Hepatocyte (in vitro differentiated cells): ENCODE results near the gene FAM167B. TPM values are rescaled to one million over a fixed set of nuclear protein-coding genes. Genes with fewer than 3 reads are reported as not detected.

ENCODE experiments used
- DNase-seq: peaks from one replicate; pipeline ENCODE4 v3.0.0-alpha.2; 2016; ENCODE audit warnings: low spot score
- H2AFZ ChIP-seq: fragments of 200-600 bp; sonication (generic); 2 replicates; pipeline ENCODE4 v1.6.0; 2016; ENCODE audit warnings: antibody characterized with exemption, mild to moderate bottlenecking
- H3K27ac ChIP-seq: fragments of 200-600 bp; sonication (generic); 2 replicates; pipeline ENCODE4 v1.5.1; 2016; ENCODE audit warnings: mild to moderate bottlenecking
- H3K27me3 ChIP-seq: fragments of 200-600 bp; sonication (generic); 2 replicates; pipeline ENCODE4 v1.6.1; 2016
- H3K36me3 ChIP-seq: fragments of 200-600 bp; sonication (generic); replicated peaks from 2 replicates; pipeline ENCODE4 v1.5.1; 2016; ENCODE audit warnings: low read depth; ENCODE audit not compliant: insufficient read depth
- H3K4me1 ChIP-seq: fragments of 200-600 bp; sonication (generic); 2 replicates; pipeline ENCODE4 v1.5.1; 2016; ENCODE audit warnings: mild to moderate bottlenecking, moderate library complexity; ENCODE audit not compliant: insufficient read depth
- H3K4me2 ChIP-seq: fragments of 200-600 bp; sonication (generic); 2 replicates; pipeline ENCODE4 v1.6.0; 2016
- H3K4me3 ChIP-seq: fragments of 200-600 bp; sonication (generic); 2 replicates; pipeline ENCODE4 v1.5.1; 2016; ENCODE audit warnings: mild to moderate bottlenecking
- H3K79me2 ChIP-seq: fragments of 200-600 bp; sonication (generic); 2 replicates; pipeline ENCODE4 v1.6.0; 2017; ENCODE audit warnings: mild to moderate bottlenecking
- H3K9me2 ChIP-seq: fragments of 200-600 bp; sonication (generic); replicated peaks from 2 replicates; pipeline ENCODE4 v1.6.0; 2017; ENCODE audit warnings: mild to moderate bottlenecking; ENCODE audit not compliant: insufficient read depth
- H3K9me3 ChIP-seq: fragments of 200-600 bp; sonication (generic); 2 replicates; pipeline ENCODE4 v1.5.1; 2016; ENCODE audit warnings: low read depth, mild to moderate bottlenecking
- H4K20me1 ChIP-seq: fragments of 200-600 bp; sonication (generic); 2 replicates; pipeline ENCODE4 v1.6.0; 2016; ENCODE audit warnings: mild to moderate bottlenecking; ENCODE audit not compliant: insufficient read depth, poor library complexity, severe bottlenecking
- EZH2 ChIP-seq: fragments of 200-600 bp; sonication (generic); IDR thresholded peaks from 2 replicates; pipeline ENCODE4 v1.6.1; 2016; ENCODE audit warnings: antibody characterized with exemption, mild to moderate bottlenecking, borderline replicate concordance
- EZH2phosphoT487 ChIP-seq: fragments of 200-600 bp; sonication (generic); IDR thresholded peaks from one replicate; pipeline ENCODE4 v1.6.1; 2018; ENCODE audit warnings: antibody characterized with exemption, mild to moderate bottlenecking, low read depth, moderate library complexity; ENCODE audit not compliant: unreplicated experiment, severe bottlenecking
- WGBS: methylation state at CpG from one replicate; pipeline ENCODE4 v1.1.6; 2016; ENCODE audit warnings: low lambda C conversion rate; ENCODE audit errors: missing lambda C conversion rate; 5-methylcytosine and 5-hydroxymethylcytosine counted together
- polyA plus RNA-seq: library from polyadenylated mRNA; unstranded; fragments of >200 nt; fragmentation: Nextera tagmentation; extraction: Ambion mirVana; gene quantifications from 2 replicates; pipeline ENCODE4 v1.2.1, GENCODE V29; 2016
- total RNA-seq: library from RNA; depleted of rRNA; stranded (reverse); fragments of >200 nt; gene quantifications from 2 replicates; pipeline ENCODE4 v1.2.3, GENCODE V29; 2014
- TF ChIP-seq, protein P1 (sequence below): fragments of 200-600 bp; sonication (generic); IDR thresholded peaks from 2 replicates; pipeline ENCODE4 v1.5.1; 2016; ENCODE audit warnings: antibody characterized with exemption, mild to moderate bottlenecking; ENCODE audit not compliant: poor library complexity

FAM167B gene
- total and polyA plus RNA-seq, 2 experiments from 2014 or later = 0.53 to 0.75 TPM

DNA sequence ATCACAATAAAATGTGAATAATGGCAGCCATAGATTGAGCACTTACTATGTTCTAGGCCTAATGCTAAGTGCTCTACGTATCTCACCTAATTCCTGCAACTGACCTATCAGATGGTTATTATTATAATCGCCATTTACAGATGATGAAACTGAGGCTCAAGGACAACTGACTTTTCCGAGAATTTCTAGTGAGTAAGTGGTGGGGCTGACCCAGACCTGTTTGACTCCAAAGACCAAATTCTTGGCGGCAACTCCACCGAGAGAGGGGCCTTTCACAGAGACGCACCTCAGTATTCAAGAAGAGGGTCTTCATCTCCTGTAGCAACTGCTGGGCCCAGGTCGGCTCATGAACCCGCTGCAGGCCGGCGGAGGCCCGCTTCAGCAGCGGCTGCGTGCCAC is 25.4 kb upstream of the FAM167B start:
- no peaks in the 10 kb centered on the region for H3K36me3 ChIP-seq

GRCh38 chr1:32221980-32222755 is 24.9 kb upstream of the FAM167B start, which contains the start of the genes EIF3I and TMEM234:
Gene EIF3I, plus strand, starts transcription at chr1:32222407. Its CDS starts 35 bp downstream, at chr1:32222442.
Gene TMEM234, minus strand, starts transcription at chr1:32222353. Its CDS starts 31 bp downstream, at chr1:32222322.
- 2% methylated on average over 45 of the region's 46 CpGs for WGBS
- Histone ChIP-seq H2AFZ (peak within 1 kb of the TSS; percentile 88), H3K79me2 (peaks cover 44% of the 10 kb centered on the region), H3K4me2 (peak within 1 kb of the TSS; percentile 94), H3K36me3 (no peaks in the 10 kb centered on the region), H3K27ac (peak within 1 kb of the TSS; percentile 97), H3K4me1 (peaks cover 24% of the 10 kb centered on the region), H3K27me3 (no peaks in the 10 kb centered on the region), H4K20me1 (no peaks in the 10 kb centered on the region), H3K9me2 (no peaks in the 10 kb centered on the region), H3K9me3 (no peaks in the 10 kb centered on the region), H3K4me3 (peak within 1 kb of the TSS; percentile 65)
- TF ChIP-seq EZH2 (no peak), EZH2phosphoT487 (no peak)
- TF ChIP-seq, protein P1, sequence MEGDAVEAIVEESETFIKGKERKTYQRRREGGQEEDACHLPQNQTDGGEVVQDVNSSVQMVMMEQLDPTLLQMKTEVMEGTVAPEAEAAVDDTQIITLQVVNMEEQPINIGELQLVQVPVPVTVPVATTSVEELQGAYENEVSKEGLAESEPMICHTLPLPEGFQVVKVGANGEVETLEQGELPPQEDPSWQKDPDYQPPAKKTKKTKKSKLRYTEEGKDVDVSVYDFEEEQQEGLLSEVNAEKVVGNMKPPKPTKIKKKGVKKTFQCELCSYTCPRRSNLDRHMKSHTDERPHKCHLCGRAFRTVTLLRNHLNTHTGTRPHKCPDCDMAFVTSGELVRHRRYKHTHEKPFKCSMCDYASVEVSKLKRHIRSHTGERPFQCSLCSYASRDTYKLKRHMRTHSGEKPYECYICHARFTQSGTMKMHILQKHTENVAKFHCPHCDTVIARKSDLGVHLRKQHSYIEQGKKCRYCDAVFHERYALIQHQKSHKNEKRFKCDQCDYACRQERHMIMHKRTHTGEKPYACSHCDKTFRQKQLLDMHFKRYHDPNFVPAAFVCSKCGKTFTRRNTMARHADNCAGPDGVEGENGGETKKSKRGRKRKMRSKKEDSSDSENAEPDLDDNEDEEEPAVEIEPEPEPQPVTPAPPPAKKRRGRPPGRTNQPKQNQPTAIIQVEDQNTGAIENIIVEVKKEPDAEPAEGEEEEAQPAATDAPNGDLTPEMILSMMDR = no peak
- DNase-seq = peak; percentile 96

More for the DNA sequence above, 25.4 kb upstream of the FAM167B start:
- Histone ChIP-seq H3K4me2 (peak overlapping the region; percentile 94), H2AFZ (peak overlapping the region; percentile 79), H3K4me3 (peak overlapping the region; percentile 65), H3K27me3 (no peaks in the 10 kb centered on the region), H3K4me1 (peaks cover 24% of the 10 kb centered on the region), H3K9me2 (no peaks in the 10 kb centered on the region), H3K27ac (peak overlapping the region; percentile 97), H4K20me1 (no peaks in the 10 kb centered on the region), H3K79me2 (peaks cover 44% of the 10 kb centered on the region), H3K9me3 (no peaks in the 10 kb centered on the region)
- TF ChIP-seq EZH2 (no peak), EZH2phosphoT487 (no peak)
- TF ChIP-seq, protein P1 = no peak
- DNase-seq = no peak
- 9% methylated on average over 13 of the region's 13 CpGs for WGBS

GRCh38 chr1:32223683-32224082 is 23.3 kb upstream of the FAM167B start:
- no peak for DNase-seq
- Histone ChIP-seq H3K4me2 (peak overlapping the region; percentile 94), H3K4me3 (no peak overlapping the region), H3K79me2 (peaks cover 44% of the 10 kb centered on the region), H3K27ac (peak overlapping the region; percentile 97), H3K36me3 (no peaks in the 10 kb centered on the region), H2AFZ (no peak overlapping the region), H3K9me3 (no peaks in the 10 kb centered on the region), H3K4me1 (peaks cover 24% of the 10 kb centered on the region), H3K9me2 (no peaks in the 10 kb centered on the region), H4K20me1 (no peaks in the 10 kb centered on the region), H3K27me3 (no peaks in the 10 kb centered on the region)
- WGBS = 91% methylated on average over 3 of the region's 3 CpGs
- no peak for TF ChIP-seq EZH2phosphoT487
- TF ChIP-seq, protein P1 = no peak
- TF ChIP-seq EZH2 = no peak
